PC-3 (cell line): Measurements from ENCODE around the gene R3HDM4. TPM values are rescaled to one million over a fixed set of nuclear protein-coding genes. Genes with fewer than 3 reads are reported as not detected.

ENCODE experiments used
- ATAC-seq: fragments of 200-7000 bp; cut with Tn5 transposase; 2 replicates; pipeline ENCODE4 v1.9.1; 2020; ENCODE audit warnings: mild to moderate bottlenecking, moderate library complexity
- BruUV-seq: library from RNA; stranded (reverse); fragments of 400-500 nt; replicated peaks from 2 replicates; lab custom pipeline; 2021; lab: Mats Ljungman, UMichigan
- CTCF ChIA-PET: fragments of 300-600 bp; sonication (Branson Sonifier 250); formaldehyde crosslinking; loops from one replicate; lab custom pipeline; 2022; ENCODE audit warnings: antibody characterized with exemption; lab: Charles Lee
- POLR2A ChIA-PET: fragments of 300-600 bp; sonication (Branson Sonifier 250); formaldehyde crosslinking; loops from one replicate; lab custom pipeline; 2022; ENCODE audit warnings: antibody characterized with exemption; ENCODE audit not compliant: unreplicated experiment; lab: Charles Lee
- DNase-seq: peaks from one replicate; pipeline ENCODE4 v3.0.0-alpha.2; 2015
- H2AFZ ChIP-seq: fragments of 300-600 bp; sonication (generic); 2 replicates; pipeline ENCODE4 v1.6.0; 2016; ENCODE audit warnings: antibody characterized with exemption, low read length
- H3F3A ChIP-seq: fragments of 300-600 bp; sonication (generic); one replicate; pipeline ENCODE4 v1.6.0; 2017; ENCODE audit warnings: antibody characterized with exemption, low read length, control low read depth, mild to moderate bottlenecking; ENCODE audit not compliant: unreplicated experiment
- H3K27ac ChIP-seq: fragments of 300-600 bp; sonication (generic); 2 replicates; pipeline ENCODE4 v1.5.1; 2016; ENCODE audit warnings: mild to moderate bottlenecking, low read length
- H3K27me3 ChIP-seq: fragments of 300-600 bp; sonication (generic); 2 replicates; pipeline ENCODE4 v1.6.1; 2016; ENCODE audit warnings: low read length, mixed read lengths
- H3K36me3 ChIP-seq: fragments of 300-600 bp; sonication (generic); 2 replicates; pipeline ENCODE4 v1.6.1; 2016; ENCODE audit warnings: low read depth, mixed run types, low read length, mixed read lengths
- H3K4me1 ChIP-seq: fragments of 300-600 bp; sonication (generic); 2 replicates; pipeline ENCODE4 v1.5.1; 2016; ENCODE audit warnings: low read length; ENCODE audit not compliant: insufficient read depth
- H3K4me2 ChIP-seq: fragments of 300-600 bp; sonication (generic); 2 replicates; pipeline ENCODE4 v1.6.0; 2016; ENCODE audit warnings: low read length
- H3K4me3 ChIP-seq: fragments of 300-600 bp; sonication (generic); 2 replicates; pipeline ENCODE4 v1.5.1; 2016; ENCODE audit warnings: mild to moderate bottlenecking, low read length, mixed read lengths
- H3K79me2 ChIP-seq: fragments of 300-600 bp; sonication (generic); 2 replicates; pipeline ENCODE4 v1.6.1; 2017; ENCODE audit warnings: low read length, mixed read lengths
- H3K9ac ChIP-seq: fragments of 300-600 bp; sonication (generic); 2 replicates; pipeline ENCODE4 v1.6.0; 2016; ENCODE audit warnings: mild to moderate bottlenecking, low read length
- H3K9me2 ChIP-seq: fragments of 300-600 bp; sonication (generic); replicated peaks from 2 replicates; pipeline ENCODE4 v1.6.1; 2016; ENCODE audit warnings: mixed run types, low read length, mixed read lengths
- H3K9me3 ChIP-seq: fragments of 300-600 bp; sonication (generic); 2 replicates; pipeline ENCODE4 v1.6.1; 2016; ENCODE audit warnings: low read length, mixed read lengths
- H4K20me1 ChIP-seq: fragments of 300-600 bp; sonication (generic); 2 replicates; pipeline ENCODE4 v1.6.1; 2016; ENCODE audit warnings: low read length, mixed read lengths
- CTCF ChIP-seq: fragments of 300-600 bp; sonication (generic); conservative IDR thresholded peaks from 2 replicates; pipeline ENCODE4 v1.5.1; 2017; ENCODE audit warnings: antibody characterized with exemption, low read depth, mild to moderate bottlenecking, low read length
- EZH2 ChIP-seq: fragments of 300-600 bp; sonication (generic); IDR thresholded peaks from one replicate; pipeline ENCODE4 v1.6.1; 2017; ENCODE audit warnings: antibody characterized with exemption, mild to moderate bottlenecking, low read length; ENCODE audit not compliant: unreplicated experiment
- EZH2phosphoT487 ChIP-seq: fragments of 300-600 bp; sonication (generic); IDR thresholded peaks from 2 replicates; pipeline ENCODE4 v1.6.1; 2018; ENCODE audit warnings: mild to moderate bottlenecking, antibody characterized with exemption, low read length, borderline replicate concordance
- intact Hi-C: fragments of 100-400 bp; cut with micrococcal nuclease; formaldehyde crosslinking; loops from 2 replicates; pipeline ENCODE4 v1.9.0; 2023
- total RNA-seq: library from RNA; depleted of rRNA; stranded (reverse); fragments of >200 nt; gene quantifications from 2 replicates; pipeline ENCODE4 v1.2.3, GENCODE V29; 2014

The R3HDM4 gene
- total RNA-seq, 1 experiment from 2014 or later = 44.9 TPM

DNA sequence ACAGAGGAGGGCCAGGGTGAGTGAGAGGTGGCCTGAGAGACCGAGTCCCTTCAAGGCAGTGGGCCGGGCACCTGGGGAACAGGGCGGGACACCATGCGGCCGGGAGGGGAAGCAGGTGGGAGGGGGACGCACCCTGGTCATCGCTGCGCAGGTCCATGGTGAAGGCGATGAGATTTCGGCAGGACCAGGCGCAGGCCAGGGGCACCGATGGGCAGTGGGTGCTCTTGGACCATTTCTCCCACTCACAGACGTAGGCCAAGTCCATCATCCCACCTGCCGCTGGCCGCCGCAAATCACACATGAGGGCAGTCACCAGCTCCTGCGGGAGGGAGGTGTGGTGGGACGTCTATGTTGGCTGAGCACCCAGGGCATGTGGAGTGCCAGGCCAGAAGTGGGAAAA lies 22.2 kb downstream of the R3HDM4 start:
- H3K79me2 ChIP-seq = peaks cover 15% of the 10 kb centered on the region

DNA sequence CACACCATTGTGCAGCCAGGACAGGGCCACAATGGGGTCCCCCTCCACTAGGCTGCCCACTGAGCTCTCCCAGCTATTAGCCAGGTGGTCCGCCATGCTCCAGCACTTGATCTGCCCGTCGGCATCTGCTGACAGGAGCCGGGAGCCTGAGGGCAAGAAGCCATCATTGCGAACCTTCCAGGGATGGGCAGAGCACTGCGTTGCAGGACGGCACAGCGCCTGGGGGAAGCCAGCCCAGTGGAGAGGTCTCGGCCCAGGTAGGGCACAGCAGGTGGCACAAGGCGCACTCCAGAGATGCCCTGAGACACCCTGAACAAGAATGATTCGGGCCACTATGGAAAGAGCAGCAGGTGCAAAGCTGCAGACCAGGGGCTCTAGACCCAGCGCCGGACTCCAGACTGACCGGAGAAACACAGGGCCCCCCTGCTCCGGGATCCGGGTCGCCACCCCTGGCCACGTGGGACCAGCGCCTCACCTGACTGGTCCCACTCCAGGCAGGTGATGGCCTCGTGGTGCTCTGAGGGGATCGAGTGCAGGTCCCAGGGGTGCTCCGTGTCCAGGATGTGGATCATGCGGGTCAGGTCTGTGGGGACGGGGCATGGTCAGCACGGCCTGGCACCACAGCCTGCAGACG lies 23.2 kb downstream of the R3HDM4 start:
- peaks cover 15% of the 10 kb centered on the region for H3K79me2 ChIP-seq
- CTCF ChIA-PET = no interaction called here
- no peak overlapping the region for H3K4me3 ChIP-seq
- no peaks in the 10 kb centered on the region for H3K4me1 ChIP-seq
- no peaks in the 10 kb centered on the region for H3K27me3 ChIP-seq
- H3K9ac ChIP-seq = no peak overlapping the region
- peaks cover 3% of the 10 kb centered on the region for H3F3A ChIP-seq
- H3K4me2 ChIP-seq = no peak overlapping the region
- H3K36me3 ChIP-seq = no peaks in the 10 kb centered on the region; the same call in 1 of the 2 replicates
- no peak overlapping the region for H3K27ac ChIP-seq
- intact Hi-C loops = no loop called here
- TF ChIP-seq EZH2 (no peak), CTCF (no peak), EZH2phosphoT487 (no peak)
- no peak for ATAC-seq
- H4K20me1 ChIP-seq = no peaks in the 10 kb centered on the region
- H3K9me2 ChIP-seq = no peaks in the 10 kb centered on the region
- DNase-seq = no peak
- no peaks in the 10 kb centered on the region for H3K9me3 ChIP-seq
- no peak overlapping the region for H2AFZ ChIP-seq
- POLR2A ChIA-PET = no interaction called here
- no TSS peak for BruUV-seq

More for the DNA sequence above, 22.2 kb downstream of the R3HDM4 start:
- TF ChIP-seq CTCF (no peak), EZH2phosphoT487 (no peak), EZH2 (no peak)
- intact Hi-C loops = no loop called here
- Histone ChIP-seq H3K27me3 (no peaks in the 10 kb centered on the region), H4K20me1 (no peaks in the 10 kb centered on the region), H3K4me1 (no peaks in the 10 kb centered on the region), H3K4me2 (no peak overlapping the region), H2AFZ (no peak overlapping the region), H3K9me2 (no peaks in the 10 kb centered on the region), H3K36me3 (no peaks in the 10 kb centered on the region; the same call in 1 of the 2 replicates), H3F3A (peaks cover 3% of the 10 kb centered on the region), H3K9me3 (no peaks in the 10 kb centered on the region), H3K9ac (no peak overlapping the region), H3K4me3 (no peak overlapping the region), H3K27ac (no peak overlapping the region)
- ChIA-PET POLR2A (no interaction called here), CTCF (no interaction called here)
- DNase-seq (no peak), ATAC-seq (no peak)
- no TSS peak for BruUV-seq

- no peaks in the 10 kb centered on the region for H3K9me3 ChIP-seq
- no peak overlapping the region for H2AFZ ChIP-seq
- ChIA-PET POLR2A (no interaction called here), CTCF (no interaction called here)
- H3K36me3 ChIP-seq = no peaks in the 10 kb centered on the region; the same call in 1 of the 2 replicates
- H3K9me2 ChIP-seq = no peaks in the 10 kb centered on the region
- DNase-seq (no peak), ATAC-seq (no peak)
- BruUV-seq = no TSS peak
- peaks cover 8% of the 10 kb centered on the region; the same call in 1 of the 2 replicates for H3K4me1 ChIP-seq
- peaks cover 15% of the 10 kb centered on the region for H3K79me2 ChIP-seq
- H3K27ac ChIP-seq = no peak overlapping the region
- intact Hi-C loops = no loop called here
- no peak overlapping the region for H3K9ac ChIP-seq
- no peak overlapping the region for H3K4me2 ChIP-seq
- TF ChIP-seq EZH2phosphoT487 (no peak), CTCF (no peak), EZH2 (no peak)
- peaks cover 2% of the 10 kb centered on the region for H3F3A ChIP-seq
- no peaks in the 10 kb centered on the region for H4K20me1 ChIP-seq
- no peaks in the 10 kb centered on the region for H3K27me3 ChIP-seq
- H3K4me3 ChIP-seq = no peak overlapping the region
These were observed 24.2 kb downstream of the R3HDM4 start for GRCh38 chr19:888581-889385.
